HG03439 (cell line): Measurements from ENCODE around the gene PHKA1.
A peak's percentile ranks its signal among the peaks of the same experiment; 100 is the strongest.
"Not testable (repeated sequence)": the region's sequence is repeated elsewhere in the genome, so short reads cannot be mapped to it uniquely, and the experiment has no call there.

Experiments used
- ATAC-seq: cut with Tn5 transposase; IDR thresholded peaks from one replicate; pipeline ENCODE4 v1.9.1; 2021; ENCODE audit warnings: mild to moderate bottlenecking, moderate library complexity; ENCODE audit not compliant: unreplicated experiment

PHKA1 gene

DNA sequence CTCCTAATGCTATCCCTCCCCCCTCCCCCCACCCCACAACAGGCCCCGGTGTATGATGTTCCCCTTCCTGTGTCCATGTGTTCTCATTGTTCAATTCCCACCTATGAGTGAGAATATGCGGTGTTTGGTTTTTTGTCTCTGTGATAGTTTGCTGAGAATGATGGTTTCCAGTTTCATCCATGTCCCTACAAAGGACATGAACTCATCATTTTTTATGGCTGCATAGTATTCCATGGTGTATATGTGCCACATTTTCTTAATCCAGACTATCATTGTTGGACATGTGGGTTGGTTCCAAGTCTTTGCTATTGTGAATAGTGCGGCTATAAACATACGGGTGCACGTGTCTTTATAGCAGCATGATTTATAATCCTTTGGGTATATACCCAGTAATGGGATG is 44.6 kb downstream of the PHKA1 start:
- not testable (repeated sequence) for ATAC-seq

DNA sequence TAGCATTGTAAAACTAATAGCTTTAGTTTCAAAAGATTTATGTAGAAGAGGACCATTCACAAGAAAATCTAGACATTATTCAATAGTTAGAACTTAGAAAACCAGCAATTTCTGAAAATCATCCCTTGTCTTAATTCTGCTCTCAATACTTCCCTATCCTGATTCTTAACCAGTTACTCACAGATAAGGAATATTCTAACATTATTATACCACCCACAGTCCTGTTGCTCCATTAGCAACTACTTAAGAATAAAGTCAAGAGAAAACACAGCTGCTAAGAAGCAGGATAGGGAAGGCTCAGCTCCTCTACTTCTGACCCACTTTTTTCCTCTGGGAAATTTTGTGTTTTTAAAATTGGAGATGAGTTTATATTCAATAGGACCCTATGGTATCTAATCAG is 47.7 kb downstream of the PHKA1 start:
- no peak for ATAC-seq

DNA sequence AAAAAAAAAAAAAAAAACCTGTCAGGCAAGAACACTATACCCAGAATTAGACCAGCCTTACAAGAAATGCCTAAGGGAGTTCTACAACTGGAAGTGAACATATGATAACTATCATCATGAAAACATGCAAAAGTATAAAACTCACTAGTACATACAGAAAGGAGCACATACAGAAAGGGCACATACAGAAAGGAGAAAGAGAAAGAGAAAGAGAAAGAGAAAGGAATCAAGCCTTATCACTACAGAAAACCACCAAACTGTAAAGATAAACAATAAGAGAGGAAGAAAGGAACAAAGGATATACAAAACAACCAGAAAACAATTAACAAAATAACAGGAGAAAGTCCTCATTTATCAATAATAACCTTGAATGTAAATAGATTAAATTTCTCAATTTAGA is 50.4 kb downstream of the PHKA1 start:
- ATAC-seq, result no peak

DNA sequence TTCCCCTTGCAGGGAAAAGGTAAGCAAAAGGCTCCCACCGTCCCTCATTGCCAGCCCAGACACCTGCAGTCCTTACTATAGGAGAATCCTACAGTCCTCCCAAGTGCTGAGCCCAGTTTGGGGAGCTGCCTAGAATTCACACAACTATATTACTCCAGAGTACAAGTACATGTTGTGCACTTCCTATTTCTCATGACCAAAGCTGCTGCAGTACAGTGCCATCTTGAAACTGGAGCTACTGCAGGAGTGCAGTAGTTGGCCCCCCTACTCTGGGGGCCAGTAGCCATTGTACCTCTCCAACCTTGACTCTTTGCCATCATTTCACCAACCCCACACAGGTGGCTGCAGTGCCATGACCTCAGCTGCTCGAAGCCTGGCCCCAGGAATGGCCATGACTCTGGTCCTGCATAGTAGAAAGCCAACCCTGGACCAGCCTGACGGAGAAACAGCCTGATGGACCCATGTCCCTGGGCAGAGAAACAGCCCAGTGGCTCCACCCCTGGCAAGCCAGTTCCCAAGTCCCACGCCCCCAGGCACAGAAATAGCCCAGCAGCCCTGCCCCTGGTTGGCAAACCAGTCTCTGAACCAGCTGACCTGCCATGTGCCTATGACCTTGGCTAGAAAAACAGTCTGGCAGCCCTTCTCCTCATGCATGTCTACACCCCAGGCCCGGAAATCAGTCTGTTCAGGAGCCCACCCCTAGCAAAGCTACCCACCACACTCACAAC is 51.9 kb downstream of the PHKA1 start:
- no peak for ATAC-seq

DNA sequence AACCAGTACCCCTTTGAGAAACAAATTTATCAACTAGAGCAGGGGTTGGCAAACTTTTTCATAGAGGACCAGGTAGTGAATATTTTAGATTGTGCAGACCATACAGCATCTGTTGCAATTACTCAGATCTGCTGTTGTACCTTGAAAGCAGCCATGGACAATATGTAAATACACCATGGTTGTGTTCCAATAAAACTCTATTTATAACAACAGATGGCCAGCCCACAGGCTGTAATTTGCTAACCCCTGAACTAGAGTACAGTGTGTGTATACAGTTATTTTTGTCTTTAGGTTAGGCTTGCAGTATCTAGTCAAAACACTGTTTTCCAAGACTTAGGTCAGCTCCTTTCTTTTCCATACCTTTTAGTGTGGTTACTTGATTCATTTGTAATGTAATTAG is 54.4 kb downstream of the PHKA1 start:
- no peak for ATAC-seq

DNA sequence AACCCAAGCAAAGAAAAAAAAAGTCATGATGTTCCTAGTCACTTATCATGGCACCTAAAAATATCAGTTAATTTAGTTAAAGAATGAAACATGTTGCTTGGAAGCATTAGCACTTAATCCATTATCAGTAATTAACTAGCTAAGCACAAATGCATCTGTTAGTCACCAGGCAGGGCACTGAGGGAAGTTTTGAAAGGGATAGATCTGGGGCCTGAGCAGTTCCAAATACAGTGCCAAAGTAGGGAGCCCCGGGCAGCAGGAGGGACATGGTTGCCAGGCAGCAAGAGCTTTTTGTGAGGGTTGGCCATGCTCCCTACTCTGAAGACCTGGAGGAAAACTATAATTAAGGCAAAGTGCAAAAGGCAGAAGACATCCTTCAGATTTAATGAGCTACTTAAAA is 62.0 kb downstream of the PHKA1 start:
- ATAC-seq, result no peak

DNA sequence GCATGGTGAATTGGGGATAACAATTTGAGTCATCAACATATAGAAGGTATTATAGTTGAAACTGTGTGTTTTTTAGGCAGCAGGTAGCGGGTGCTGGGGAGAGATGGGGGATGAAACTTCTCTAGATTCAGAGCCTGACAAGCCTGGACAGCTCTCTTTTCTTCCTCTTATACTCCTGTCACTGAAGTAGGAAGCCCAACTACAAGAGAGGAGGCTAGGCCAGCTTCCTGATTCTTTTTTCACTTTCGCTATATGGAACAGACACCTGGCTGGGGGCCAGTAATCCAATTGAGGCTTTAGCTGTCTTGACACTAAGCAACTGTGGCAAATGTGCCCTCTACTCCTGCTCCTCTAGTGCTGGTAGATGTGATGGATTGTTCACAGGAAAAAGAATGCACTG is 69.2 kb downstream of the PHKA1 start:
- no peak for ATAC-seq

DNA sequence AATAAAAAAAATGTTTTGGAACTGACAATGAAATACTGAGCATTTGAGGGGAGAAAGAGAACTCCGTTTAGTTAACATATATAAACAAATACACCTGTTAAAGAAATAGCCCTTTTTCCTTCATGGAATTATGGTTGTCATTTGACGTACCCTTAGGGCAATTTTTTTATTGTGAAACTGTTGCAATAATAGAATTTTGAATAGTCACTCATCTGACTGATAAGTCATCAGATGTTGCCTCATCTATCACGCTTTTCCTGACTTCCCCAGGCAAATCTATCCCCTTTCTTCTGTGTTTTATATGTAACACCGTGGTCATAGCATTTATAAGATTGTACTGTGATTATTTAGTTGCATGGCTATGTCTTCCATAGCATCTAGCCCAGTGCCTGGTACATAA is 72.5 kb downstream of the PHKA1 start:
- no peak for ATAC-seq

DNA sequence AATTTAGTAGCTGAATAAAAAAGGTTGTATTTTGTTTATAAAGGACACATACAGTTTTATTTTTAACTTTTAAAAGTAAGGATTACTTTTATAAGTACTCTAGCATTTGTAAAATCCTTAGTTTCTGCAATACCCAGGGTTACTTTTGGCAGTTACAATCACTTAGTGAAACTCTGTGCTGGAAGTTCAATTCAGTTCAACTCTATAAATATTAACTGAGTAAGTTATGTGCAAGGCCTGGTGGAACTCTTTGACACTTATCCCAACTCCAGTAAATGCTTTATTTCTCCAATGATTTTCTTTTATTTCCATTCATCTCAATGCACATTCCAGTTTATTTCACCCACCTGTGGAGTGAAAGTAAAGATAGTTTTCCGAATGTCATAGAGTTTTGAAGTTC is 78.2 kb downstream of the PHKA1 start:
- ATAC-seq, result no peak

DNA sequence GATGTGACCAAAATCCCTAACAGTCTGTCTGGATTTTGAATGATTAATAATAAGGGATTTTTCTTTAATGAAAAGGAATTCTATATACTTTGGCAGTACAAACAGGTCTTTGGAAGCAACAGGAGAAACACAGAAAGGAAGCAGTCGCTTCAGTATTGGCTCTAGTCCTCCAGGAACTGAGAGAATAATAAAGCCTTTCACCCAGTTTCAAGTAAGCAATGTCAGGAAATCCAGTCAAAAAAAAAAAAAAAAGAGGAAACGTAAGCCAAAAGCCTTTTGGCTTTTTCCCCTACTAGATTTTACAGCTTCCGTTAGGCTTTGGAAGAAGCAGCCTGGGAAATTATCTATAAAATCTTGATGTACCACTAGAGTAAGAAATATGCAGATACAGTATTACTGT is 79.8 kb downstream of the PHKA1 start:
- ATAC-seq, result no peak

DNA sequence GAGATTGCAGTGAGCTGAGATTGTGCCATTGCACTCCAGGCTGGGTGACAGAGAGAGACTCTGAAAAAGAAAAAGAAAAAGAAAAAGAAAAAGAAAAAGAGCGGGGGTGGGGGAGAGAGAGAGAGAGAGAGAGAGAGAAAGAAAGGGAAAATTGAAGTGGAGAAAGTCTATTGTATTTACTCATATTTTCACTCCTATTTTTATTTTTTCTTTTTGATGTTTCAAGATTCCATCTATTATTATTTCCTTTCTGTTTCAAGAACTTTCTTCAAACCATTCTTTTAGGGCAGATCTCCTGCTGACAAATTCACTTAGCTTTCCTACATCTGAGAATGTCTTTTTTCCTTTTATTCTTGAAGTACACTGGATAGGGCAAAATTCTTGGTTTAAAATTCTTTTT is 83.9 kb downstream of the PHKA1 start:
- ATAC-seq, result no peak

DNA sequence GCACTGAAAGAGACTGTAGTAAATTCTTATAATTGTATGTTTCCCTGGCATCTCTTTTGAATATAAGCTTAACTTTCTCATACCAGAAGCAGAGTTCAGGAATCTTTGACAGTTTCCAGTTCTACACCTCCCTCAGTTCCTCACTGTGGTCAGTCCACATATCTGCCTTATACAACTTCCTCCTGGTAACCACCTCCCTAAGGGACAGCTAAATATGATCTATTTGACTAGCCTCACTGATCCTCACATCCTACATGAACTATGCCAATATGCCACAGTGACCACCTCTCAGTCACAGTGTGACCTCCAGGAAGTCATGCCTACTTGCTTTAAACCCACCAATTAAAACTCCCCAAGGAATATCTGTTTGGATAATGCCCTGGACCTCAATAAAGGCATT is 89.9 kb downstream of the PHKA1 start:
- no peak for ATAC-seq

DNA sequence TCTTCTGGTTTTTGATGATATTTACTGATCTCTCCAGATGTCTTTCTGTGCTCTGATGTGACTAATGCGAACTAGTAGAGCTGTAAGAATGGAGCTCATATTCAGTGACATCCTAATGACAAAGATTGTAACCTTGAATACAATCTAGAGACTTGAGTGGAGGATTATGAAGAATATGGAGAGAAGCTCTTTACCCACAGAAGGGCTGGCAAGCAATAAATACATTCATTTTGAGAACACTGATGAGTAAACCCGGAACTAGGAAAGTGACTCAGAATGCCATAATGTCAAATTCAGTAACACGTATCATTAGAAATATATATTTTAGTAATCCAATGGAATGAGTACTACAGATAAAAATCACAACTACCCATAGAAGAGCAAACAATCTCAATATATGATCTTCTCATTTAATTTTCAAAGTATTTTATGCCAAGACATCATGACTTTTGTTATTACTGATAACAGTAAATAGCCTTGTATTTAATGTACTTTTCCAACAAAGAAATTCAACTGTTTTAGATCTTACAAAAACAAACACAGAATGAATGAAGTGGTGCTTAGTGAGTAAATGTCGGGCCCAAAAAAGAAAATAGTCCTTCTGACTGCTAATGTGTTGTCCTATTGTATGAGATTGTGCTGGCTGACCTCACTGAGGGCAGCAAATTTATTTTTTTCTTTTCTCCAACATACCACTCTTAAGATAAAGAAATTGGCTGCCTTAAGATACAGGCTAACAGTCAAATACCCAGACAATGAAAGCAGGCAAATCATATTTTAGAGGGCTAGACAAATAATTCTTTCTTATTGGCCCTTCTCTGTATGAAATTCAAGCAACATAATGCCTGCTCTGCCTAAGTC is 92.3 kb downstream of the PHKA1 start:
- peak; percentile 83 for ATAC-seq

DNA sequence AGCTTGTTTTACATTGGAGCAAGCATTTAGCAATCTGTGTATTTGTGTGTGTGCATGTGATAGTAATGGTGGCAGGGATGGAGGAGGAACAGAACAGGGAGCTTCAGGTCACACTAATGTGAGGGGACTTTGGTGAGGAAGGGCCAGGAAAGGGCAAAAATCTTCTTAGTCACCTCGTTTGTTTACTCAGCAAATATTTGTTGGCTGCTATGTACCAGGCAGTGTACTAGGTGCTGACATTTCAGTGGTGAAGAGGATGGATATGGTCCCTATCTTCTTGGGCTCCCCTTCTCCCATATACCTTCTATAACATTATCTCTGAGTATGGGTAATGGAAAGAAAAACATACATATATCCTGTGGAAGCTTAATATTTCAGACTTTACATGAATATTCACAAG is 92.9 kb downstream of the PHKA1 start:
- ATAC-seq, result no peak

DNA sequence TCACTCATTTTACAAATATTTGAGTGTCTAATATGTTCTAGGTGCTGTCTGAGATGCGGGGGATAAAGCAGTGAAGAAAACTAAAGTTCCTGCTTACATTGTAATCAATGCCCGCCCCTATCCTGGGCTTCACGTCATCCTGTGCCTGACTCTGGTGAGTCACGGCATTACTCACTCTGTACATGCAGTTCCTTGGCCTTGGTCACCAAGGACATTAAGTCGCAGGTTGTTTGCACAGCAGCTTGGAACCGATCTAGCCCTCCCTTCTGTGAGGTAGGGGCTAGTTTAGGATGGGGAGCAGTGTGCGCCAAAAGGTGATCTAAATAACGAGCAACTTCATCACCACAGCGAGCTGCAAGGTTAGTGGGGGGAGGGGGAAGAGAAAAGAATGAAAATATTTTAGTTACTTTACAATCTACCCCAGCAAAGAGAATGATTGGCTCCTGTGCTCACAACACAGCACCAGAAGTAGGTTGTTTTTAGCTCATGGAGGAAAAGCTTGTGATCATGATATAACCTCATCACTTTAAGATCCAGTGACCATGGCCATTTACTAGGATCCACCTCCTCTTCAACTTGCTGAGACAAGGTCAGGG is 93.5 kb downstream of the PHKA1 start:
- ATAC-seq, result peak; percentile 54

DNA sequence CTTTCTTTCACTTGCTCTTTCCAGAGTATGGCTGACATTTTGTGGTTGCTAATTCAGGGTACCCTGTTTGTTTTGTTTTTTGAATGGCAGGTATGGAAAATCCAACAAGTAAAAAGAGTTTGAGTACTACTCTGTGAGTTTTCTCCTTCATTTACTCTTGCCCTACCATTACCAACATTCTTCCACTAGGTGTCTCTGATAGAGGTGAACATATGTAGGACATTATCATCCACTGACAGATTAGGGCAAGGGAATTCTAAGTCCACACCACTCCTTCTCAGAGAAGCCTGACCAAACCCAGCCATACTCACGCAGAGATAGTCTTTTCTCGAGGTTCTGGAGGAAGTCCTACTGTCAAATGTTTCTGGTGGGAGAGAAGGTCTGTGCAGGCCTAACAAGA is 104.8 kb downstream of the PHKA1 start:
- ATAC-seq, result no peak

DNA sequence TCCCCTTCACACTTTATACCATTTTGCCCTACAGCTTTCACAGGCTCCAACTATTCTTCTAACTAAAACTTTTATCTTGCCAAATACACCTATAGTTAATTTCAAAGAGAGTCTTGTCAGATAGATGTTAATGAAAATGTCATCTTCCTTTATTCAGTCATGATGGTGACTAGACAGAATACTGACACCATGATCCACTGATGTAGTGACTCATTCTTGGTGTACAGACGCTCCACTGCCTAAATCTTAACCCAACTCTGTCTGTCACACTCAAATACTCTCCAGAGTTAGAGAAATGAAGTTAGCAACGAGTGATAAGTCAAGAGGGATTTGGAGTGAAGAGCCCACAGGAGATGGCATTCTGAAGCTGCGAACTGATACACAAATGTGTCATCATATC is 109.4 kb downstream of the PHKA1 start:
- no peak for ATAC-seq

DNA sequence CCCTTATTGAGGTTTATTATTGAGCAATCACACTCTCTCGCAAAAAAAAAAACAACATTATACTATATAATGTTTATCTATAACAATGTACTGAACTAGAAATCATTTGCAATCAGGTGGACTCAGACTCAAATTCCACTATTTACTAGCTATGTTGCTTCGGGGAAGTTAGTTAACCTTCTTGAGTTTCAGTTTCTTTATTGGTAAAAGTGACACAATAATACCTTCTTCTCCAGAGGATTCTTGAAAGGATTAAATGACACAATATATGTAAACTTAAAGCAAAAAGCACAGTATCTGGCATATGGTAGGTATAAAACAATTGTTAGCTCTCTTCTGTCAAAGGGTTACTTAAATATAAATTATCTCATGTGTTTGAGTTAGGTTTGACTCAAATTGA is 110.0 kb downstream of the PHKA1 start:
- ATAC-seq, result no peak

DNA sequence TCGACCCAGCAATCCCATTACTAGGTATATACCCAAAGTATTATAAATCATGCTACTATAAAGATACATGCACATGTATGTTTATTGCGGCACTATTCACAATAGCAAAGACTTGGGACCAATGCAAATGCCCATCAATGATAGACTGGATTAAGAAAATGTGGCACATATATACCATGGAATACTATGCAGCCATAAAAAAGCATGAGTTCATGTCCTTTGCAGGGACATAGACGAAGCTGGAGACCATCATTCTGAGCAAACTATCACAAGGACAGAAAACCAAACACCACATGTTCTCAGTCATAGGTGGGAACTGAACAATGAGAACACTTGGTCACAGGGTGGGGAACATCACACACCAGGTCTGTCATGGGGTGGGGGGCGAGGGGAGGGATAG is 123.1 kb downstream of the PHKA1 start:
- ATAC-seq, result not testable (repeated sequence)

DNA sequence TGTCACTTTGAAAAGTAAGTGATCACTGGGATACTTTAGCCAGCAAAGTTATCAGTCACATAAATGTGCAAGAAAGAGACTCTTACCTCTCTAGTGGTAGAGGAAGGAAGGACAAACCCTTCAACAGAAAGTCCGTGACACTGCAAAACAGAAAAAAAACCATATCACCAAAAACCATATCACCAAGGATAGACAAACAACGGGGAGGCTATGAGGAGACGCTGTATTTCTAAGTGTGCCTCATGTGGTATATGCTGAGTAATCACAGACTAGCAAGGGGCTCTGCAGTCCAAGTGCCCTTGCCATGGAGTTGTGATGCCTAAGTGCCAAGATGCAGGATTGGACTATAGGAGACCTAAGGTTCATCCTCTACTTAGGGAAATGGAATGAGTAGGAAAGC is 129.9 kb downstream of the PHKA1 start:
- no peak for ATAC-seq

DNA sequence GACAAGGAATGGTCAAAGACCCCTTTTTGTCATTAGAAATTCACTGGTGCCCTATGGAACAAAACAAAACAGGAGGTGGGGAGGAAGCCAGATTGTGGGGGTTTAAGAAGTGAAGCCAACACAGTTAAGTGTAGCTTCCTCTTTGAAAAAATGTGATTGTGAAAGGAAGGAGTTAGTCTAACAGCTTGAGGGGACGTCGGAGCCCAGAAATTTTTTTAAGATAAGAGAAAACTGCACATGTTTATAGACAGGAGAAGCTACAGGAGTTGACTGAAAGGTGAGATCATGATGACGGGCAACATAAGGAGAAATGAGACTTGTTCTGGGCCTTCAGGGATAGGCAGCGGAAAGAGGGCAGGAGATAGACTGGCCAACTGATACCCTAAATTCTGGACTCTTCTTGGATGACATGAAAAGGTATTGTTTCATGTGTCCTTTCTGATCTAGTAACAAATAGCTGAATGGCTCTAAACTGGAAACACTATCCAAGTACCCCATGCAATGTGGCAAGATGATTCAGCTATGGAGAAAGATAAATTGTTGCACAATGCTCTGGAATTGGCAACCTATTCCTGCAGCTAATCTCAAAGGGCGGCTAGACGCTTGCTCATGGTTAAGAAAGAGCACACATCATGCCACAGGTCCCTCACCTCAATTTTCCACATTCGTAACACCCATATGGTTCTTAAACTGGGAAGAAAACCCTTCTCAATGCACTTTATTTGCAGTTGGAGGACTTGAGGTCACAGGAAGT is 137.8 kb downstream of the PHKA1 start:
- no peak for ATAC-seq
